Right ventricle myocardium inferior (tissue), 1 donor: Measurements from ENCODE around the gene F12. TPM values are rescaled to one million over a fixed set of nuclear protein-coding genes. Genes with fewer than 3 reads are reported as not detected.
A peak's percentile ranks its signal among the peaks of the same experiment; 100 is the strongest.
"Not testable (repeated sequence)": the region's sequence is repeated elsewhere in the genome, so short reads cannot be mapped to it uniquely, and the experiment has no call there.

ENCODE experiments used
- ATAC-seq: fragments of 200-7000 bp; cut with Tn5 transposase; one replicate; pipeline ENCODE4 v1.9.1; 2020; ENCODE audit warnings: mild to moderate bottlenecking, moderate library complexity
- DNase-seq: peaks from one replicate; pipeline ENCODE4 v3.0.0; 2021; ENCODE audit errors: missing footprints
- intact Hi-C: fragments of 100-400 bp; cut with DNase I; formaldehyde crosslinking; loops from one replicate; pipeline ENCODE4 v1.11.0; 2022
- total RNA-seq: library from RNA; stranded (reverse); fragmentation: NEBNext Ultra II Directional; extraction: Animal tissue kit (Norgen Biotek cat#: 25700); gene quantifications from one replicate; pipeline ENCODE4 v1.2.1, GENCODE V29; 2021
- donor health status: DM: no; HTN: yes; CAD: no; lungs with severe emphysema.

Gene F12
- total RNA-seq, 1 donor from 2014 or later, result not detected

GRCh38 chr5:177378884-177379883 lies 30.2 kb downstream of the F12 start:
- ATAC-seq, result no peak
- DNase-seq, result no peak
- intact Hi-C loops, result no loop called here

- DNase-seq, result no peak
- intact Hi-C loops, result no loop called here
- no peak for ATAC-seq
These were observed 31.2 kb downstream of the F12 start for GRCh38 chr5:177377851-177378776.

GRCh38 chr5:177376107-177376506 lies 33.3 kb downstream of the F12 start:
- DNase-seq, result no peak
- no peak for ATAC-seq
- intact Hi-C loops, result no loop called here

- ATAC-seq, intact Hi-C loops, DNase-seq: not testable (repeated sequence)
These were observed 33.8 kb downstream of the F12 start for GRCh38 chr5:177375516-177375915.

- DNase-seq (no peak), ATAC-seq (no peak)
- intact Hi-C loops, result no loop called here
These were observed 35.2 kb downstream of the F12 start for GRCh38 chr5:177374211-177374610.

- ATAC-seq (no peak), DNase-seq (no peak)
- intact Hi-C loops, result no loop called here
These were observed 35.6 kb downstream of the F12 start for GRCh38 chr5:177373806-177374205.

DNA sequence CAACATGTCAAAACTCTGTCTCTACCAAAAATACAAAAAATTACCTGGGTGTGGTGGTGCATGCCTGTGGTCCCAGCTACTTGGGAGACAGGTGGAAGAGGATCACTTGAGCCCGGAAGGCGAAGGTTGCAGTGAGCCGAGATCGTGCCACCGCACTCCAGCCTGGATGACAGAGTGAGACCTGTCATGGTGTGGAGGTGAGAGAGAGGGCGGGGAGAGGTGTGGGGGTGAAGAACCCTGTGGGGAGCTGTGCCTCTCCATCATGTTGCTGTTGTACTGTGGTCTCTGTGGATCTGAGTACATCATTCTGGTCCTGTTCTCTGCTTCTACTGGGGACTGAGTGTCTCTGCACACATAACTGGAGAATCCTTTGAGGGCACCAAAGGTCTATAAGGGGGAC lies 36.5 kb downstream of the F12 start:
- DNase-seq, result no peak
- intact Hi-C loops, result no loop called here
- no peak for ATAC-seq

DNA sequence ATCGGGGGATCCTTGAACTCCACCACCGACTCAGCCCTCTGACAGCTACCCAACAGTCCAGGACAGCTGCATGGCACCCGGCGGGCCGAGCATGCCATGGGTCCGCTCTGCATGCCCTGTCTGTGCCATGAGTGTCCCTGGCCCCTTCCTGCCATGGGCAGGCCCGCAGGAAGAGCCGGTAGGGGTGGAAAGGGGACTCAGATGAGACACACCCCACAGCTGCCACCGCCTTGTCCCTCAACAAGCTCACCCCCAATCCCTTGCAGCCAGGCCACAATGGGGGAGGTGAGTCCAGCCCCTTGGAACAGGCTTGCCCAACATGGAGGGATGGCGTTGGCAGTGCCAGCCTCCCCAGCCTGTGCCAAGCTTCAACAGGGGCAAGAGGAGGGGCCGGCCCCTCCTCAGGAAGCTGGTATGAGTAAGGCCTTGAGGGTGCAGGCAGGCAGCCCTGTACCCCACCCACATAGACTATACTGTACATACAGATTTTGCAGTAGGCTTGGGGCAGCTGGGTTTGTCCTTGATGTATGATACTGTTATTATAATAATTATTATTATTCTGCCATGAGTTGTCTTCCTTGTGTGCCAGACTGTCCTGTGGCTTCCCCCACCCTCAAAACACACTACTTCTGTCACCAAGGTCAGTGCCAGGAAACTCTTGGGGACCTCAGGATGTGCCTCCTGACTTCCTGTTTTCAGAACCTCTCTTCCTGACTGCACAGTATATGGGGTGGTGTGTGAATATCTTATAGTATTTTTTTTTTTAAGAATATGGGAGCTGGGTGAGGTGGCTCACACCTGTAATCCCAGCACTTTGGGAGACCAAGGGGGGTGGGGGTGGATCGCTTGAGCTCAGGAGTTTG lies 37.1 kb downstream of the F12 start:
- ATAC-seq, result no peak
- intact Hi-C loops, result no loop called here
- no peak for DNase-seq

GRCh38 chr5:177371120-177372033 lies 38.0 kb downstream of the F12 start:
- DNase-seq (no peak), ATAC-seq (no peak)
- intact Hi-C loops, result no loop called here

- DNase-seq (peak; percentile 81), ATAC-seq (peak; percentile 55)
- intact Hi-C loops, result no loop called here
These were observed 38.8 kb downstream of the F12 start for GRCh38 chr5:177370488-177371119.

DNA sequence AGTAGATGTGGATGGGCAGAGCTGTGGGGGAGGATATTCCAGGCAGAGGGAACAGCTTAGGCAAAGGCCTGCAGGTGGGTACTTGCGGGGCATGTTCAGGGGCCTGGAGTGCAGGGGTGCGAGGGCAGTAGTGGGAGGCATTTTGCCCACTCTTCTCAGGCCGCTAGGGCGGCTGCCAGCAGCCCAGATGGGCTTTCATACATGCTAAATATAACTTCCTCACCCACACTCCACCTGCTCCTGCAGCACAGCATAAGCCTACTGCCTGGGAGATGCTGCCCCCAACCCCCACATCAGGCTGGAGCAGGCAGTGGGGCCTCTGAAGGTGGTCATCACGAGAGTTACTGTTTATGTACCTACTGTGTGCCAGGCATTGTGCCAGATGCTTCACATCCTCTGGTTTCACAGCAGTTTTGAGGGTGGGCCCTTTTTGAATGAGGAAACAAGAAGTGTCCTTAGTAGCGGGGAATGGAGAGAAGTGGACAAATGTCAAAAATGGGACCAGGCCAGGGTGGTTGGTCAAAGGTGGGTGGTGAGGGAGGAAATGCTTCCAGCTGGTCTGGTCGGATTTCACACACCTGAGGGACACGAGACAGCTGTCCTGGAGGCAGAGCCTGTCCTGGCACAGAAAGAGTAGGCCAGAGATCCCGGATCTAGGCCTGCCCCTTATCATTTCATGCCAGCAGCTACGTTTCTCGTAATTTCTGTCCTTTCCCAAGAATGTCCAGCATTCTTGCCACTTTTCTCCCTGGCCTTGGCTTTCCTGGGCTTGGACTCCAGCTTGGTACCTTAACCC lies 39.5 kb downstream of the F12 start:
- DNase-seq (no peak), ATAC-seq (no peak)
- intact Hi-C loops, result loop anchor here (5.0 kb wide), 1 partner anchor 68 kb away; the partner anchor contains the start of genes PRELID1 and RAB24

- ATAC-seq (no peak), DNase-seq (no peak)
- intact Hi-C loops, result loop anchor here (5.0 kb wide), 1 partner anchor 67 kb away; the partner anchor contains the start of genes PRELID1 and RAB24
These were observed 40.3 kb downstream of the F12 start for GRCh38 chr5:177368869-177369644.

- intact Hi-C loops, result loop anchor here (5.0 kb wide), 1 partner anchor 66 kb away; the partner anchor contains the start of genes PRELID1 and RAB24
- DNase-seq, result no peak
- no peak for ATAC-seq
These were observed 41.1 kb downstream of the F12 start for GRCh38 chr5:177367981-177368868.

GRCh38 chr5:177367323-177367848 lies 42.0 kb downstream of the F12 start:
- ATAC-seq, result no peak
- intact Hi-C loops, result loop anchor here (5.0 kb wide), 1 partner anchor 65 kb away; the partner anchor contains the start of genes PRELID1 and RAB24
- no peak for DNase-seq
